ENCODE data around the gene SLC7A6OS.

SLC7A6OS gene

GRCh38 chr16:68310774-68311511 lies at the start of gene SLC7A6OS, which contains the start of gene PRMT7:
TSS of gene SLC7A6OS (minus strand) at chr16:68310946. CDS start at chr16:68310926, 20 bp downstream.
TSS of gene PRMT7 (plus strand) at chr16:68311019. CDS start at chr16:68315980, 4,961 bp downstream.
- peak within 1 kb of the TSS; percentile 68 for H3K27ac ChIP-seq
- no peak for TF ChIP-seq CTCF (conservative IDR thresholded peaks at IDR 0.05)

- no peak for TF ChIP-seq CTCF (conservative IDR thresholded peaks at IDR 0.05)
- H3K27ac ChIP-seq = no peak overlapping the region
Measured at GRCh38 chr16:68359398-68360191, 48.8 kb upstream of the SLC7A6OS start.

GRCh38 chr16:68358951-68359350 lies 48.2 kb upstream of the SLC7A6OS start:
- no peak overlapping the region for H3K27ac ChIP-seq
- no peak for TF ChIP-seq CTCF (conservative IDR thresholded peaks at IDR 0.05)

- H3K27ac ChIP-seq = no peak overlapping the region
- TF ChIP-seq CTCF (conservative IDR thresholded peaks at IDR 0.05) = no peak
Measured at GRCh38 chr16:68357923-68358322, 47.2 kb upstream of the SLC7A6OS start.

GRCh38 chr16:68357521-68357922 lies 46.8 kb upstream of the SLC7A6OS start:
- no peak overlapping the region for H3K27ac ChIP-seq
- no peak for TF ChIP-seq CTCF (conservative IDR thresholded peaks at IDR 0.05)

- TF ChIP-seq CTCF (conservative IDR thresholded peaks at IDR 0.05) = no peak
- H3K27ac ChIP-seq = no peak overlapping the region
Measured at GRCh38 chr16:68356919-68357286, 46.2 kb upstream of the SLC7A6OS start.

- H3K27ac ChIP-seq = no peak overlapping the region
- no peak for TF ChIP-seq CTCF (conservative IDR thresholded peaks at IDR 0.05)
Measured at GRCh38 chr16:68356249-68356918, 45.6 kb upstream of the SLC7A6OS start.

All from VCaP (cell line).